Erythroblast (primary cell): ENCODE measurements around the gene THAP7.

Source experiments
- GATA1 ChIP-seq: IDR thresholded peaks from 2 replicates; pipeline ENCODE4 v1.6.1; 2011; ENCODE audit warnings: low read depth, mild to moderate bottlenecking, control low read depth, low read length, moderate library complexity
- POLR2A ChIP-seq: IDR thresholded peaks from 2 replicates; pipeline ENCODE4 v1.6.1; 2011; ENCODE audit warnings: mild to moderate bottlenecking, low read length

GRCh38 chr22:21020802-21021429 lies 19.0 kb upstream of the THAP7 start:
- no peak for TF ChIP-seq POLR2A
- no peak for TF ChIP-seq GATA1
